Measurements from ENCODE around the gene TPST2.

The TPST2 gene

GRCh38 chr22:26579331-26579886 lies 10.5 kb downstream of the TPST2 start:
- no peak for DNase-seq

- no peak for DNase-seq
Measured at GRCh38 chr22:26577081-26577480, 12.9 kb downstream of the TPST2 start.

- DNase-seq, result no peak
Measured at GRCh38 chr22:26576026-26576680, 13.8 kb downstream of the TPST2 start.

GRCh38 chr22:26574001-26574723 lies 15.8 kb downstream of the TPST2 start:
- DNase-seq, result no peak

GRCh38 chr22:26573026-26573662 lies 16.8 kb downstream of the TPST2 start:
- DNase-seq, result no peak

GRCh38 chr22:26570864-26571525 lies 18.9 kb downstream of the TPST2 start:
- DNase-seq, result no peak

GRCh38 chr22:26570115-26570514 lies 19.8 kb downstream of the TPST2 start:
- DNase-seq, result no peak

- no peak for DNase-seq
Measured at GRCh38 chr22:26568207-26568706, 21.7 kb downstream of the TPST2 start.

GRCh38 chr22:26567610-26568009 lies 22.3 kb downstream of the TPST2 start:
- DNase-seq, result no peak

GRCh38 chr22:26566994-26567393 lies 22.9 kb downstream of the TPST2 start:
- DNase-seq, result no peak

GRCh38 chr22:26565889-26566288 lies 24.0 kb downstream of the TPST2 start:
- DNase-seq, result no peak

GRCh38 chr22:26565181-26565580 lies 24.8 kb downstream of the TPST2 start:
- no peak for DNase-seq

GRCh38 chr22:26564672-26565071 lies 25.3 kb downstream of the TPST2 start:
- DNase-seq, result no peak

- DNase-seq, result no peak
Measured at GRCh38 chr22:26564181-26564580, 25.8 kb downstream of the TPST2 start.

- DNase-seq, result no peak
Measured at GRCh38 chr22:26563022-26563421, 26.9 kb downstream of the TPST2 start.

- DNase-seq, result no peak
Measured at GRCh38 chr22:26561756-26562417, 28.0 kb downstream of the TPST2 start.

GRCh38 chr22:26559961-26560575 lies 29.9 kb downstream of the TPST2 start:
- no peak for DNase-seq

- no peak for DNase-seq
Measured at GRCh38 chr22:26558248-26558895, 31.6 kb downstream of the TPST2 start.

- DNase-seq, result no peak
Measured at GRCh38 chr22:26556904-26557303, 33.0 kb downstream of the TPST2 start.

- DNase-seq, result no peak
Measured at GRCh38 chr22:26555478-26555877, 34.5 kb downstream of the TPST2 start.

- DNase-seq, result no peak
Measured at GRCh38 chr22:26554956-26555355, 35.0 kb downstream of the TPST2 start.
